TTC549 (cell line): ENCODE data around the gene TAGLN.
"Not testable (repeated sequence)": the region's sequence is repeated elsewhere in the genome, so short reads cannot be mapped to it uniquely, and the experiment has no call there.

Experiments used
- FAIRE-seq: peaks from 2 replicates; lab custom pipeline; 2012; peaks lifted over from hg19 to GRCh38; lab: Jason Lieb, UNC

The TAGLN gene

DNA sequence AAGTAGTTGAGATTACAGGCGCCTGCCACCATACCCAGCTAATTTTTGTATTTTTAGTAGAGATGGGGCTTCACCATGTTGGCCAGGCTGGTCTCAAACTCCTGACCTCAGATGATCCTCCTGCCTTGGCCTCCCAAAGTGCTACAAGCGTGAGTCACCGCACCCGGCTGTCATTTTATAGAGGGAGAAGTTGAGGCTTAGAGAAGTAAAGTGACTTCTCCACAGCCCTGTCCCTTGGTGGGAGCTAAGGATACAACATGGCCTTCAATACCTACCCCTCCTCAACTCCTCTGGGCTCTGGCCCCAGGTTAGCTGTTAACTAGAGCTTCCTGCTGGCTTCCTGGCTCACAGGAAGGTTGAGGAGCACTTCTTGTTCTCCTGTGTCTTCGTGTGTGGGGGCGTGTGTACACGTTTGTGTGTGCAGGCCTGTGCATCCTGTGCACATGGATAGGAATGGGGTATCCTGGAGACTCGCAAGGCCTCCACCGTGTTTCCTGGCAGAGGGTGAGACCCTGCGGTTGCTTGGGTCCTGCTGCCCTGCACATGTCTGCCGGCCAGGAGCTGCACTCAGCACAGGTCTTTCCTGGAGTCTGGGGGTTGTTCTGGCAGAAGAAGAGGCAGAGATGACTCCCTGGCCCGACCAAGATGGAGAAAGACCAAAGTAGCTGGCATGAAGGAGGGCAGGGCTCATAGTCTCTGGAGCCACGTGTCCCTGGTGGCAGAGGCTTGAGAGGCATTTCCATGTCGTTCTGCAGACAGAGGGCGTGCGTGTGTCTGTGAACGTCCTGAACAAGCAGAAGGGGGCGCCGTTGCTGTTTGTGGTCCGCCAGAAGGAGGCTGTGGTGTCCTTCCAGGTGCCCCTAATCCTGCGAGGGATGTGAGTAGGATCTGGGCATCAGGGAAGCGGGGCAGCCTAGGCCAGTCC is 18.2 kb upstream of the TAGLN start:
- FAIRE-seq: no peak

DNA sequence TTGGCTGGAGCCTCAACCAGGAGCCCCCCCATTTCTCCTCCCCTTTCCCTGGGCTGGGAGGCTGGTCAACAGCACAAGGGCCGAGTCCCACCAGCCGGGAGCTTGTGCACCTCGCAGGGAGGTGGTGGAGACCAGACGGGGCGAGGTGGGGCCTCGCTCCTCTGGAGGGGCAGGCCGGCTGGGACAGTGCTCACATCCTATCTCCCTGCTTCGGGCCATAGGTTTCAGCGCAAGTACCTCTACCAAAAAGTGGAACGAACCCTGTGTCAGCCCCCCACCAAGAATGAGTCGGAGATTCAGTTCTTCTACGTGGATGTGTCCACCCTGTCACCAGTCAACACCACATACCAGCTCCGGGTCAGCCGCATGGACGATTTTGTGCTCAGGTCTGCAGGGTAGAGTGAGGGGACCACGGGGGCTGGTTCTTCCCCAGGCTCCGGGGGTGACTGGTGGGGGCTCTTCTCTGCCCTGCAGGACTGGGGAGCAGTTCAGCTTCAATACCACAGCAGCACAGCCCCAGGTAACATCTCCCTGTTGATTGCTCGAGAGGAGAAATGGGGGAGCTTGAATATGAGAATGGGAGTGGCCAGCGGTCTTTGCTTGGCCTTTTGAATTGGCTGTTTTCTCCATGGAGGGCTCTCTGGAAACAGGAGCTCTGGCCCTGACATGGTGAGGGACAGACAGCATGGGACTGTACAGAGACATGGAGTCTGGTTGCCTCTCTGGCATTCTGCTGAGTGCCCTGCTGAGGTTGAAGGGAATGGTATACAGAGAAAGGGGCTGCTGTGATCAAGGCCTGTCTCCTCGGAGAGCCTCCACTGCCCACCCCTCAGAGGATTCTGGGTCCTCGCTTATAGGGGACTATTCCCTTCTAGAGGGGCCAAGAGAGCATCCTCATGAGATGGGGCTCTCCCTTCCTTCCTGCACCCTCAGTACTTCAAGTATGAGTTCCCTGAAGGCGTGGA is 17.3 kb upstream of the TAGLN start:
- FAIRE-seq: no peak

DNA sequence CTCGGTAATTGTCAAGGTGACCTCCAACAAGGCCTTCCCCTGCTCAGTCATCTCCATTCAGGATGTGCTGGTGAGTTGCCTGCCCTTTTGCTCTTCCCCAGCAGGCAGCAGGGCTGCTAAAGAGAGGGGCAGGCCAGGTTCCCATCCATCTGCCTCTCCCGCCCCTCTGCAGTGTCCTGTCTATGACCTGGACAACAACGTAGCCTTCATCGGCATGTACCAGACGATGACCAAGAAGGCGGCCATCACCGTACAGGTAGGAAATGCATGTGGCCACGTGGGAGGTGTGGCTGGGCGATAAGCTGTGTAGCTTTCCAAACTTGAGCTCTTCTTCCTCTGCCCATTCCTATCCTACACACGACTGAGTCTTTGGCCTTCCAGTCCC is 16.6 kb upstream of the TAGLN start:
- no peak for FAIRE-seq

DNA sequence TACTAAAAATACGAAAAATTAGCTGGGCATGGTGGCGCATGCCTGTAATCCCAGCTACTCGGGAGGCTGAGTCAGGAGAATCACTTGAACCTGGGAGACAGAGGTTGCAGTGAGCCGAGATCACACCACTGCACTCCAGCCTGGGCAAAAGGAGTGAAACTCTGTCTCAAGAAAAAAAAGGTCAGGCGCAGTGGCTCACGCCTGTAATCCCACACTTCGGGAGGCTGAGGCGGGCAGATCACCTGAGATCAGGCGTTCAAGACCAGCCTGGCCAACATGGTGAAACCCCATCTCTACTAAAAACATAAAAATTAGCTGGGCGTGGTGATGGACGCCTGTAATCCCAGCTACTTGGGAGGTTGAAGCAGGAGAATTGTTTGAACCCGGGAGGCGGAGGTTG is 16.0 kb upstream of the TAGLN start:
- not testable (repeated sequence) for FAIRE-seq

DNA sequence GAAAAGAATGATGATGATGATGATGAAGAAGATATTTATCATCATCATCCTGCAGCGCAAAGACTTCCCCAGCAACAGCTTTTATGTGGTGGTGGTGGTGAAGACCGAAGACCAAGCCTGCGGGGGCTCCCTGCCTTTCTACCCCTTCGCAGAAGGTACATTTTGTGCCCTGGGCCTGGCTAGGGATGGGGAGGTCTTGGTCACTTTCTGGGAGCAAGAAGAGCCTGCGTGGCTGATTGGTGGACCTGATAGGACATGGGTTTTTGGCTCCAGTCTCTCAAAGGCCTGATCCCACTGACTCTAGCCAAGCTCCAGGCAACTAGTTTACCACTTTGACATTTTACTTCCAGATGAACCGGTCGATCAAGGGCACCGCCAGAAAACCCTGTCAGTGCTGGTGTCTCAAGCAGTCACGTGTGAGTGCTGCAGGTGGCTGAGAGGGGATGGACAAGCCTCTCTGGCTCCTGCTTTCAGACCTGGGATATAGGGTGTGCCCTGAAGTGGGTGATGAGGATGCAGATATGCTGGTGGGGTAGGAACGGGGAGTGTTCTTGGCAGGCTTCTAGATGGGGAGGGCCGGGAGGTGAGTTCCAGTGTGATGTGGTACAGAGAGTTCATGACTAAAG is 15.3 kb upstream of the TAGLN start:
- no peak for FAIRE-seq

DNA sequence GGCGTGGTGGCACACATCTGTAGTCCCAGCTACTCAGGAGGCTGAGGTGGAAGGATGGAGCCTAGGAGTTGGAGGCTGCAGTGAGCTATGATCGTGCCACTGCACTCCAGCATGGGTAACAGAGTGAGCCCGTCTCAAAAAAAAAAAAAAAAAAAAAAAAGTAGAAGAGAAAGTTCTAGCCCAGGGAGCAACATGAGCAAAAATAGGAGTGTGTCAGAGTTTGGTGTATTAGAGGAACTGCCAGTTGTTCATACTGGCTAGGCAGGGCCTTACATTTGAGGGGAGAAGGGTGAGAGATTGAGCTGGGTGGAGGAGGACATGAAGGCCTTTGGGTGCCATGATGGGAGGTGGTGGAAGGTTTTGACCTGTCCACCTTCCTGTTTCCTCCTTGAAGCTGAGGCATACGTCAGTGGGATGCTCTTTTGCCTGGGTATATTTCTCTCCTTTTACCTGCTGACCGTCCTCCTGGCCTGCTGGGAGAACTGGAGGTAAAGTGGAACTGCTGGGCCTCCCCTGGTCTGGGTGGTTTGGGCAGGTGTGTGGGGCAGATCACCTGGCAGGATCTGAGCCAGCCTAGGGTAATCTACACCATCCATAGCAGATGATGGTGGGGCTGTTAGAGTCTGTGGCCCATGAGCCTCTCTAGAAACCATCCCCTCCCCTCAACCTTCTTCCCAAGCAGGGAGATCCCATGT is 13.3 kb upstream of the TAGLN start:
- no peak for FAIRE-seq

DNA sequence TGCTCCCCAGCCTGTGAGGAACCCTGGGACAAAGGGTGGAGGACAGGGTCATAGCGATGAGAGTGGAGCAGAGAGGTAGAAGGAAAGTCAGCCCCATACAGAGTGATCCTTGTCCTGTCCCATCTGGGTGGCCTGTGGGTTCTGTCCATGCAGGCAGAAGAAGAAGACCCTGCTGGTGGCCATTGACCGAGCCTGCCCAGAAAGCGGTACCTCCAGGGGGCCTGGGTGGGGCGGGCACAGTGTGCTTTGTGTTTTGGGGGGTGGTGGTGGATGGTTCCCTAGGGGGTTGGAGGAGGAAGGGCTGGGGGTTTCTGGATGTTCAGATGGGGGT is 12.8 kb upstream of the TAGLN start:
- no peak for FAIRE-seq

DNA sequence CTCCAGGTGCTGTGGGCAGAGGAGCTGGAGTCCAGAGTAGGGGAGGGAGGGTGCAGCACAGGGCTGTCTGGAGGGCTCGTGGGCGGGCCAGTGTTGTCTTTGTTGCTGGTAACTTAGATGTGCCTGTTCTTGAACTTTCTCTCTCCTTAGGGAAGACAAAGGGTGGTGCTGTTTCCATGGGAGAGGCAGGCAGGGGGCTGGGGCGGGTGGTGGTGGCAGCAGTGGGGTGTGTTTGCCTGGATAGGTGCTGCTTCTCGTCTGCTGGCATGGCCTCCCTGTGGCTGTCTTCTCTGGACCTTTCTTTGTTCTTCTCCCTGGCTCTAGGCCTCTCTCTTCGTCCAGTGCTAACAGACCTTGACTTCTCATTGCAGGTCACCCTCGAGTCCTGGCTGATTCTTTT is 12.2 kb upstream of the TAGLN start:
- FAIRE-seq: no peak

DNA sequence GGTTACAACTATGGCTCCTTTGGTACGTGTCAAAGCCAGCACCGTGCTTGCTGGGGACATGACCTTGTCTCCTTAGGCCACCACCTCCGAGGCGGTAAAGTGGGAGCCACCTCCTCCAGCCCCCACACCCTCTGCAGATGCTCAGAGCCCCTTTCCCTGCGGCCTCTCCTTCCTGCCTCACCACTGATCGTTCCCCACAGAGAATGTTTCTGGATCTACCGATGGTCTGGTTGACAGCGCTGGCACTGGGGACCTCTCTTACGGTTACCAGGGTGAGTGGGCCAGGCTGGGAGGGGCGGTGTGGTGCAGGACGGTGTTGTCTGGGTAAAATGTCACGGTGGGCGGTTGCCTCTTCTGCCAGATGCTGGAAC is 11.8 kb upstream of the TAGLN start:
- FAIRE-seq: no peak

DNA sequence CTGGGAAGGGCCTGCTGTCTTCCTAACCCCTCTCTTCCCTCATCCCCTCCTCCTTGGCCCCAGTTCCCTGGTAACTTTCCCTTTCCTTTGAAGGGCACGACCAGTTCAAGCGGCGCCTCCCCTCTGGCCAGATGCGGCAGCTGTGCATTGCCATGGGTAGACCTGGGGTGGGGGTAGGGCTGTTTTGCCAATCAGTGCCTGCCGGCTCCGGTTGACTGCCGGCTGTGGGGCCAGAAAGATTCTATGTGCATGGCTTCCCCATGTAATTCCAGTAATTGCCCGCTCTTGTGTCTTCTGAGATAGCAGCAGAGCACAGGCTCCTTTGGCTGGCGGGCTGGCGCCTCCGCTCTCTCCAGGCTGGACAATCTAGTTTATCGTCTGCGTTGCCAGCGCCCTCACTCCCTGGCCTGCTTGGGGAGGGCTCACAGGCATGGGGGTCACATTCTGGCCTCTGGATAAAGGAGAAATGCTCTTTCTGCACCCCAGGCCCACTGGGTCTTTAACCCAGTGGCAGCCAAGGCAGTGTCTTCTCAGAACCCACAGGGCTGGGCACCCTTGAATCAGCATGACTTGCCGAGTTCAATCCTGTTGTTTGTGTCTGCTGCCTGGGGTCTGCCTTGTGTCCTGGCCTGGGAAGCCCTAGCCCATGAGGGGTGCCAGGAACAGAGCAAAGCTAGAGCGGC is 11.2 kb upstream of the TAGLN start:
- FAIRE-seq: no peak

DNA sequence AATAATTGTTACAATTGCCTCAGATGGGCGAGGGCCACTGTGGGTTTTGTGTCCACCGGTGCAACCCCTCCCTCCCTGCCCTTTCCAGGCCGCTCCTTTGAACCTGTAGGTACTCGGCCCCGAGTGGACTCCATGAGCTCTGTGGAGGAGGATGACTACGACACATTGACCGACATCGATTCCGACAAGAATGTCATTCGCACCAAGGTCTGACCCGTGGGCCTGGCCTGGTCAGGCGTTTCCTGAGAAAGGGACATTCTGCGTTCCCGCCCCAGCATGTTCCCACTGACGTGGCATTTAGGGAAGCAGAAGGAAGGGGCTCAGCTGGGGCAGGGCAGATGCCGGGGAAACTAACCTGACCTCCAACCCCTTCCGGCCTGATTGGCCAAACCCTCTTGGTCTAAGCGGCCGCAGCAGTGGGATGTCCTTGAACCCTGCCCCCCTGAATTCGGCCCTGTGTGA is 10.5 kb upstream of the TAGLN start:
- no peak for FAIRE-seq

DNA sequence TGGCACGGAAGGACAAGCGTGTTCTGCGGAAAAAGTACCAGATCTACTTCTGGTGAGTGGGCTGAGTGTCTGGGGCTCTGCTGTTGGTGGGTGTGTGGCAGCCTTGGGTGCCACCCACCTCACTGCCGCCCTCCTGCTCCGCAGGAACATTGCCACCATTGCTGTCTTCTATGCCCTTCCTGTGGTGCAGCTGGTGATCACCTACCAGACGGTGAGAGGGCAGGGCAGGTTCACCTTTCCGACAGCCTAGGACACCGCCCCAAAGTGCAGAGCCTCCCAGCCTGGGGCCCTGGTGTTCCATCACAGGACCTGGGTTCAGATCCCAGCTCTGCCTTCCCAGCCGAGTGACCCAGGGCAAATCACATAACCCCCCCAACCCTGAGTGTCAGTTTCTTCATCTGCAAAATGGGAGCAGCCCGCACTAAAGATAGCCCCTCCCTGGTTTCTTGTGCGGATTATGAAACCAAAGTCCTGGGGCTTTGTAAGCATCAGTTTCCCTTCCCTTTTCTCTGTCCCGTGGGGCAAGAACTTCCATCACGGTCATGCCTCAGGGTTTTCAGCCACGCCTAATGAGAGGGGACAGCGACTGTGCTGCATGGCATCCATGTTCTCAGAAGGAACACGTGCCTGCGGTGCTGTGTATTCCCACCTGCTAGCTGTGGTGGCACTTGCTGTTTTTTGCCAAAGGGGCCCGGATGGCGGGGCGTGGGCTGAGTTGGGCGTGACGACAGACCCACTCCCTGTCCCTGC is 9.8 kb upstream of the TAGLN start:
- FAIRE-seq: no peak

DNA sequence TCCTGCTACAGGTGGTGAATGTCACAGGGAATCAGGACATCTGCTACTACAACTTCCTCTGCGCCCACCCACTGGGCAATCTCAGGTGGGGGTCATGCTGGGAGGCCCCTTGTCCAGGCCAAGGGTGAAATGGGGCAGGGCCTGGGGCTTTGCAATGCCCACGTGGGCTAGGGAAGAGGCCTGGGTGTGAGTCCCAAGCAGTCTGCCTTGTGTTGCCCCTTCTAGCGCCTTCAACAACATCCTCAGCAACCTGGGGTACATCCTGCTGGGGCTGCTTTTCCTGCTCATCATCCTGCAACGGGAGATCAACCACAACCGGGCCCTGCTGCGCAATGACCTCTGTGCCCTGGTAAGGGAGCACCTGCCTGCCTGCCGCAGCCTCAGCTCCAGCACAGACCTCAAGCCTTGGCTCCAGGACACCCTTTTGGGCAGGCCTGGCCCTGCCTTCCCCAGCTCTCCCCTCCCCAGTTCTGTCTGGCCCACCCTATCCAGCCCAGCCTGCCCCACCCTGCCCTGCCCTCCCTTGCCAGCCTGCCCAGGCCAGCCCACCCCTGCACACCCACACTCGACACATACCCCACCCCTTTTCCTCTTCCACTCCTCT is 9.1 kb upstream of the TAGLN start:
- FAIRE-seq: no peak

DNA sequence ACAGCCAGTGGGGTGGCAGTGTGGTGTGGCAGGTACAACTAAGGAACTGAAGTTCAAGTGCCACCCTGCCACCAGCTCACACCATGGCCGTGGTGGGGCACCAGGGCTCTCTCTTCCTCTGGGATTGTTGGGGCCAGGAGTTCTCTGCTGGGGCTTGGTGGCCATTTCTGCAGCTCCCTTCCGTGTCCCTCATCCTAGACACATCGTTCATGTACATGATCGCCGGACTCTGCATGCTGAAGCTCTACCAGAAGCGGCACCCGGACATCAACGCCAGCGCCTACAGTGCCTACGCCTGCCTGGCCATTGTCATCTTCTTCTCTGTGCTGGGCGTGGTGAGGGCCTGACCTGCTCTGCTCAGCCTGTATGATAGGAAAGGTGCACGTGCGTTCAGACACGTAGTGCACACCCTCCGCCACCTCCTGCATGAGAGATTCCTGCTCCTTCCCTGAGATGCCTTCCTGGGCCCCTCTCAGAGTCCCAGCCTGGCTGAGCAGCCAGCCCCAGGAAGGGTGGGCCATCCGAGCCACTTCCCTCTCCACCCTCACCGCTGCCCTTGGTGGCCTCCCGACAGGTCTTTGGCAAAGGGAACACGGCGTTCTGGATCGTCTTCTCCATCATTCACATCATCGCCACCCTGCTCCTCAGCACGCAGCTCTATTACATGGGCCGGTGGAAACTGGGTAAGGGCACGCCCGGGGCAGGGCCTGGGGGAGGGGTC is 7.3 kb upstream of the TAGLN start:
- FAIRE-seq: no peak

DNA sequence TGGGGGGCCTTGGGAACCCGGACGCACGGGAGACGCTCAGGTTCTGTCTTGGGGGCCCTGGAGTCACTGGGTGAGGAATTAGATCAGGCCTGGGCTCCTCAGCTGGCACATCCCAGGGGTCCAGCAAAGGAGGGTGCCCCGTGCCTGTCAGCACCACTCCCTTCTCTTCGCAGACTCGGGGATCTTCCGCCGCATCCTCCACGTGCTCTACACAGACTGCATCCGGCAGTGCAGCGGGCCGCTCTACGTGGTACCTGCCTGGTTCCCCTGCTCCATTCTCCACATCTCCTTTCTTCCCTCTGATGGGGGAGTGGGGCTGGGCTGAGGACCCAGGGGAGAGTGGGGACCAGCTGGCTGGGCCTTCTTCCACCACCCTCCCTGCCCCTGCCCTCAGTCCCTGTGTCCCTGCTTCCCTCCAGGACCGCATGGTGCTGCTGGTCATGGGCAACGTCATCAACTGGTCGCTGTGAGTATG is 6.7 kb upstream of the TAGLN start:
- FAIRE-seq: no peak

DNA sequence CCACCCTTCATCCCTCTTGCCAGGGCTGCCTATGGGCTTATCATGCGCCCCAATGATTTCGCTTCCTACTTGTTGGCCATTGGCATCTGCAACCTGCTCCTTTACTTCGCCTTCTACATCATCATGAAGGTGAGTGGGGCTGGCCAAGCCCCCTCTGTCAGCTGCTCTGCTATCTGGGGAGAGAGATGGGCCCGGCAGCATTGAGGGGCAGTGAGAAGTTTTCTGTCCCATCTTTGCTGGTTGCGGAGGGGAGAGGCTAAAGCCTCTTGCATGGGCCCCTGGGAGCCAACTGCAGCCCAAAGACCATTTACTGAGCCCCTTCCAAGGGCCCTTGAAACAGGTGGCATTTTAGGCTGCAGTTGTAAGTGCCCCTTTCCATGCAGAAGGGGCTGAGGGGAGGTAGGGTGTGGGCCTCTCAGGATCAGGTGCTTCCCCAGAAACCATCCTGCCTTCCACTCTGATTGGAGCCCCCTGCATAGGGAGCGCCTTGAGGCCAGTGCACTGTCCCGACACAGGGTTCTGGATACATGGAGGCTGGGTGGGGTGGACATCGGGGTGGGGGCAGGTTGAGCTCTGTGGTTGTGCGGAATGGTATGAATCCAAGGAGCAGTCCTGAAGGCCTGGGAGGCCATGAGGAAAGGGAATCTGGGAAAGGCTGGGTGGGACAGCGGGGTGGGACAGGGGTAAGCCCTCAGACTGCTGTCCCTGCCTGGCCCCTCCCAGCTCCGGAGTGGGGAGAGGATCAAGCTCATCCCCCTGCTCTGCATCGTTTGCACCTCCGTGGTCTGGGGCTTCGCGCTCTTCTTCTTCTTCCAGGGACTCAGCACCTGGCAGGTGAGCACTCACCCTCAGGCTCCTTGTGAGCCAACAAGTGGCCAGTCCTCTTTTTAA is 5.8 kb upstream of the TAGLN start:
- FAIRE-seq: no peak

DNA sequence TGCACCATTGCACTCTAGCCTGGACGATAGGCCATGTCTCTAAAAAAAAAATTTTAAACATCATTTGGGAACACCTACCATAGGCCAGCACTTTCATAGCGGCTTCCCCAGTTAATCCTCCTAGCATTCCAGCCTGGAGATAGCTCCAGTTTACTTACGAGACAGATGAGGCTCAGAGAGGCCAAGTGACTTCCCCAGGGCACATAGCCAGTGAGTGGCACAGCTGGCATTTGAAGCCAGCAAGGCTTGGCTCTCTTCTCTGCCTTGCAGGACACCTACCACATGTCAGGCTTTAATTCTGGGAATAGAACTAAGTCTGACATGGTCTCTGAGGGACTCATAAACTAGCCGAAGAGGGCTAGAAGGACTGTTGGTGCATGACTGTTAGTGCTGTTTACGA is 4.9 kb upstream of the TAGLN start:
- no peak for FAIRE-seq

DNA sequence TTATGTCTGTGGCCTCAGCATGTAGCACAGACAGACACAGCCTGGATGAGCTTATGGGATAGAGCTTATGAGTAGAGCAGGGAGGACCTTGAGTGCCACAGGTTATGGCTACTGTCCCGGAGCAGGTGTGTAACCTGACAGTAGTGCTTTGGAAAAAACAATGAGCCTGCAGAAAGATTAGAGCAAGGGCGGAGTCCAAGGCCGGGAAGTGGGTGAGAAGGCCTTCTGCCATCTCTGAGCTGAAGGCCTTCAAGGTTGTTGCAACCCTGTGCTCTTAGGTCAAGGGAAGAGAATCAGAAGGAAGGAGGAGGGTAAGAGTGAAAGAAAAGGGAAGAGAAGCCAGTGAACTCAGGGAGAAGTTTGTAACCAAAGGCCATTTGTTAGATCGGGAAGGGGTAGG is 3.9 kb upstream of the TAGLN start:
- no peak for FAIRE-seq

DNA sequence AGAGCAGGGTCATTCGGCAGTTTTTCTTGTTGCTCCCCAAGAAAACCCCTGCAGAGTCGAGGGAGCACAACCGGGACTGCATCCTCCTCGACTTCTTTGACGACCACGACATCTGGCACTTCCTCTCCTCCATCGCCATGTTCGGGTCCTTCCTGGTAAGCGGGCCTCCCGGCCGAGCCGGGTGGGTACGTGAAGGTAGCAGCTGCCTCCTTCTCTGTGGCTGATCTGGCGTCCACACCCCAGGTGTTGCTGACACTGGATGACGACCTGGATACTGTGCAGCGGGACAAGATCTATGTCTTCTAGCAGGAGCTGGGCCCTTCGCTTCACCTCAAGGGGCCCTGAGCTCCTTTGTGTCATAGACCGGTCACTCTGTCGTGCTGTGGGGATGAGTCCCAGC is 3.4 kb upstream of the TAGLN start:
- FAIRE-seq: no peak
